Astrocyte of the spinal cord (primary cell): Measurements from ENCODE around the gene ZNF579.

Experiments
- DNase-seq: peaks from one replicate; pipeline ENCODE4 v3.0.0; 2011; ENCODE audit warnings: low read depth, low spot score
- H3K4me3 ChIP-seq: 2 replicates; pipeline ENCODE4 v1.5.1; 2011; ENCODE audit warnings: low read depth, mild to moderate bottlenecking, low read length, moderate library complexity
- CTCF ChIP-seq: IDR thresholded peaks from 2 replicates; pipeline ENCODE4 v1.5.1; 2012; ENCODE audit warnings: low read depth, mild to moderate bottlenecking, low read length, inconsistent platforms
- in situ Hi-C: cut with HindIII; loops from 2 replicates; pipeline ENCODE4 v1.10.0; 2017; ENCODE audit warnings: low sequenced_read_pairs

ZNF579 gene

GRCh38 chr19:55617426-55617825 lies 36.8 kb upstream of the ZNF579 start:
- in situ Hi-C loops = no loop called here
- no peak for TF ChIP-seq CTCF
- DNase-seq = no peak
- H3K4me3 ChIP-seq = no peak overlapping the region

- H3K4me3 ChIP-seq = no peak overlapping the region
- no peak for DNase-seq
- in situ Hi-C loops = no loop called here
- no peak for TF ChIP-seq CTCF
These were observed 35.8 kb upstream of the ZNF579 start for GRCh38 chr19:55616395-55616875.

- TF ChIP-seq CTCF = no peak
- in situ Hi-C loops = no loop called here
- DNase-seq = no peak
- no peak overlapping the region for H3K4me3 ChIP-seq
These were observed 35.1 kb upstream of the ZNF579 start for GRCh38 chr19:55615543-55616394.

- no peak overlapping the region for H3K4me3 ChIP-seq
- DNase-seq = no peak
- TF ChIP-seq CTCF = no peak
- in situ Hi-C loops = no loop called here
These were observed 34.3 kb upstream of the ZNF579 start for GRCh38 chr19:55614711-55615542.

GRCh38 chr19:55613930-55614710 lies 33.5 kb upstream of the ZNF579 start:
- in situ Hi-C loops = no loop called here
- no peak overlapping the region for H3K4me3 ChIP-seq
- DNase-seq = no peak
- TF ChIP-seq CTCF = no peak

- no peak overlapping the region for H3K4me3 ChIP-seq
- in situ Hi-C loops = no loop called here
- no peak for TF ChIP-seq CTCF
- DNase-seq = no peak
These were observed 32.7 kb upstream of the ZNF579 start for GRCh38 chr19:55613396-55613795.
